Fibroblast of villous mesenchyme (primary cell): Measurements from ENCODE around the gene CTNNA3. TPM values are rescaled to one million over a fixed set of nuclear protein-coding genes. Genes with fewer than 3 reads are reported as not detected.

ENCODE experiments used
- DNase-seq: peaks from one replicate; pipeline ENCODE4 v3.0.0-alpha.2; 2010; ENCODE audit warnings: low read depth
- H3K4me3 ChIP-seq: 2 replicates; pipeline ENCODE4 v1.5.1; 2011; ENCODE audit warnings: low read depth, mild to moderate bottlenecking, low read length
- CTCF ChIP-seq: IDR thresholded peaks from 2 replicates; pipeline ENCODE4 v1.5.1; 2012; ENCODE audit warnings: low read depth, mild to moderate bottlenecking, low read length; ENCODE audit not compliant: insufficient read depth
- total RNA-seq: library from RNA; depleted of rRNA; stranded (reverse); fragments of >200 nt; gene quantifications from 2 replicates; pipeline ENCODE4 v1.2.3, GENCODE V29; 2012

CTNNA3 gene
- total RNA-seq, 1 donor = not detected

- H3K4me3 ChIP-seq = no peak overlapping the region
- peak; percentile 82 for DNase-seq
- TF ChIP-seq CTCF = no peak
These were observed 83.1 kb downstream of the CTNNA3 start for GRCh38 chr10:67612577-67613537.

DNA sequence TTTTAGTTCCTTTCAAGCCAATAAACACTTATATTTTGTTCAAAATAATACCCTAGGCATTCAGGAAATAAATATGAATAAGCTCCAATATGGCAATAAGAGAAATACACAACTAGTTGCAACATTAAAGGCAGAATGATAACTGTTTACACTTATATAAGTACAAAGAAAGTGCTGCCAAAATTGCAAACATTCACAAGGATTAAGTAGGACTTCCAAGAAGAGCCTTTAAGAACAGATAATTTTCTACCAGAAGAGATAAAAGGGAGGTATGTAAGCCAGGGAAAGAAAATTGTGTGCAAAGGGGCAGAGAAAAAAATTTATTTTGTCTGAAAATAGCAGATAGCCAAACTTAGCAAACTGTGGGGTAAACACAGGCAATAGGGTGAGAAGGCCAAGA lies 83.8 kb downstream of the CTNNA3 start:
- peak; percentile 77 for DNase-seq
- H3K4me3 ChIP-seq = no peak overlapping the region
- no peak for TF ChIP-seq CTCF

GRCh38 chr10:67609996-67610793 lies 85.8 kb downstream of the CTNNA3 start:
- no peak for DNase-seq
- H3K4me3 ChIP-seq = no peak overlapping the region

DNA sequence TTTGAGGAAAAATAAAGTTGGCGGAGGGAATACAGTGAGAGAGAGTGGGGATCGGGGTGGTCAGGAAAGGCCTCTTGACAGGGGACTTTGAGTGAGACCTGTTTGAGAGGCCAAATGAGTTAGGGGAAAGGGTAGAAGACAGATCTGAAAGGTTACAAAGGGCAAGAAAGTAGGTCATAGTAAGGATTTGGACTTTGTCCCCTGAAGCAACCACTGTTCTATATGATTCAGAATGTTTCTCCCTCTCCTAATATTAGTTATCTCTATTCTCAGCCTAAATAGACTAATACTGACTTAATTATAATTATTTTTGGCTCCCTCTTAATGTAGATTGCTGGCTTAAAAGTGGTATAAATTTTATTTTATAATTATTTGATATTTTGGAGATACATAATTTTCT lies 88.0 kb downstream of the CTNNA3 start:
- DNase-seq = no peak
- TF ChIP-seq CTCF = no peak
- no peak overlapping the region for H3K4me3 ChIP-seq

More at GRCh38 chr10:67609996-67610793, 85.8 kb downstream of the CTNNA3 start:
- no peak for TF ChIP-seq CTCF

DNA sequence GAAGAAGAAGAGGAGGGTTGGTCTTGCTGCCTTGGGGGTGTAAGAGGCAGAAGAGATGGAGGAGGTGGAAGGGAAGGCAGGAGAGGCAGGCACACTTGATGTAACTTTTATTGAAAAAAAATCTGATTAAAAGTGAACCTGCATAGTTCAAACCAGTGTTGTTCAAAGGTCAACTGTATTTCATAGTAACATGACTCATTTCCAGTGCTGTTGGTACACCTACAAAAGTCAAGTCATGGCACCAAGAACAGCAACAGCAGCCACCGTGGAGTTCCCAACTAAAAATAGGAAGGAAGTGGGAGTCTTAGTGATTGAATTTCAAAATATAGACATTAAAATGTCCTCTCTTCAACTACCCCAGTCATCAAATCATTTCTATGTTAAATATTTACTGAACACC lies 88.5 kb downstream of the CTNNA3 start:
- no peak overlapping the region for H3K4me3 ChIP-seq
- no peak for TF ChIP-seq CTCF
- DNase-seq = no peak

DNA sequence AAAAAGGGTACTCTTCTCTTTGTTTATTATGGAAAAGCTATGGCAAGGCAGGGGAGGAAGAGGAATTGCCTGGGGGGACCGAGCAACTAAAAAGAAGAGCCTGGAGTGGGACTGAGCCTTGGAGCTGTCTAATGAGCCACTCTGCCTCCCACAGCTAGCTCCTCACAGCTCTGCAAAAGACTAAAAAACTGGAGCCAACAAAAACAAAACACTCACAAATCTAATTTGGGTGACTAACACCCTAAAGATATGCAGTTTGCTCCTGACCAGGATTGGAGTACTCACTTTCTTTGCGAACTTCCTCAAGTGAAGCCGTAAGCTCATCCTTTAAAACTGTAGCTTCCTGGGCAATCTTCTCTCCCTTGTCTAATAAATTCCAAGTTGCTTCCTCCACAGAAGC lies 89.4 kb downstream of the CTNNA3 start:
- no peak for TF ChIP-seq CTCF
- DNase-seq = peak; percentile 61
- no peak overlapping the region for H3K4me3 ChIP-seq
